Cardiac fibroblast (primary cell): ENCODE measurements around the gene TEDC1.

ENCODE experiments used
- DNase-seq, 2 donors: peaks; one replicate each; pipeline versions ENCODE4 v3.0.0 to v3.0.0-alpha.2; 2010; ENCODE audit warnings: low read depth in 2 of 2
- H3K4me3 ChIP-seq, 2 donors: replicated peaks in 1 of 2; 1 replicate in 1 of 2; 2 replicates in 1 of 2; pipeline ENCODE4 v1.5.1; 2011; ENCODE audit warnings: low read depth in 2 of 2, low read length in 2 of 2, mild to moderate bottlenecking in 2 of 2, moderate library complexity in 1 of 2
- TF ChIP-seq, protein P1 (sequence below): IDR thresholded peaks from one replicate; pipeline ENCODE4 v1.5.1; 2011; ENCODE audit warnings: low read depth, mild to moderate bottlenecking, low read length, inconsistent platforms

TEDC1 gene

DNA sequence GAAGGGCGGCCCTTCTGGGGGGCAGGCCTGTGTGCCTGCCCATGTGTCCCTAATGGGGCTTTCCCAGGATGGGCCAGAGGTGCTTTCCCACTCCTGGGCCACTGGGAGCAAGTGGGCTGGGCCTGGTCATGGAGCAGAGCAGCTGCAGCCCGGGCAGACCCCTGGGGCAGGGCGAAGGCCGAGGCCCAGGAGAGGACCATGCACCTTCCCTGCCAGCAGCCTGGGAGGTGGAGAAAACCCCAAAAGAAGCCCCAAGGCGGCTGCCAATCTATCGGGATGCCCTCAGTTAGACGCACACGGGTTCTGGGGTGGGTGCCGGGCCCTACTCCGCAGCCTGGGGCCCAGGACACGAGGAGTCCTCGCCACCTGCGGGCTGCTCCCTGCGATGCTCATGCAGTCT, 32.5 kb upstream of the TEDC1 start:
- TF ChIP-seq, protein P1, sequence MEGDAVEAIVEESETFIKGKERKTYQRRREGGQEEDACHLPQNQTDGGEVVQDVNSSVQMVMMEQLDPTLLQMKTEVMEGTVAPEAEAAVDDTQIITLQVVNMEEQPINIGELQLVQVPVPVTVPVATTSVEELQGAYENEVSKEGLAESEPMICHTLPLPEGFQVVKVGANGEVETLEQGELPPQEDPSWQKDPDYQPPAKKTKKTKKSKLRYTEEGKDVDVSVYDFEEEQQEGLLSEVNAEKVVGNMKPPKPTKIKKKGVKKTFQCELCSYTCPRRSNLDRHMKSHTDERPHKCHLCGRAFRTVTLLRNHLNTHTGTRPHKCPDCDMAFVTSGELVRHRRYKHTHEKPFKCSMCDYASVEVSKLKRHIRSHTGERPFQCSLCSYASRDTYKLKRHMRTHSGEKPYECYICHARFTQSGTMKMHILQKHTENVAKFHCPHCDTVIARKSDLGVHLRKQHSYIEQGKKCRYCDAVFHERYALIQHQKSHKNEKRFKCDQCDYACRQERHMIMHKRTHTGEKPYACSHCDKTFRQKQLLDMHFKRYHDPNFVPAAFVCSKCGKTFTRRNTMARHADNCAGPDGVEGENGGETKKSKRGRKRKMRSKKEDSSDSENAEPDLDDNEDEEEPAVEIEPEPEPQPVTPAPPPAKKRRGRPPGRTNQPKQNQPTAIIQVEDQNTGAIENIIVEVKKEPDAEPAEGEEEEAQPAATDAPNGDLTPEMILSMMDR: no peak
- DNase-seq: no peak
- no peak overlapping the region for H3K4me3 ChIP-seq

DNA sequence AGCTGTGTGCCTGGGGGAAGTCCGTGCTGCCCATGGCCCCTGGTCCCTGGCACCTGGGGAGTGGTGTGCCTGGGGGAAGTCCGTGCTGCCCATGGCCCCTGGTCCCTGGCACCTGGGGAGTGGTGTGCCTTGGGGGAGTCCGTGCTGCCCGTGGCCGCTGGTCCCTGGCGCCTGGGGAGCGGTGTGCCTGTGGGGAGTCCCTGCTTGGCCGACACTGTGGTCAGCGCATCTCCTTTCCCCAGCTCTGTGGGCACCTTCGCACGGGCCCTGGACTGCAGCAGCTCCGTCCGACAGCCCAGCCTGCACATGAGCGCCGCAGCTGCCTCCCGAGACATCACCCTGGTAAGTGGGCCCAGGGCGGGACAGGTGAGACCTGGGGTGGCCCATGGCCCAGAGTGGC, 30.9 kb upstream of the TEDC1 start:
- TF ChIP-seq, protein P1: no peak
- H3K4me3 ChIP-seq: no peak overlapping the region
- DNase-seq: no peak

DNA sequence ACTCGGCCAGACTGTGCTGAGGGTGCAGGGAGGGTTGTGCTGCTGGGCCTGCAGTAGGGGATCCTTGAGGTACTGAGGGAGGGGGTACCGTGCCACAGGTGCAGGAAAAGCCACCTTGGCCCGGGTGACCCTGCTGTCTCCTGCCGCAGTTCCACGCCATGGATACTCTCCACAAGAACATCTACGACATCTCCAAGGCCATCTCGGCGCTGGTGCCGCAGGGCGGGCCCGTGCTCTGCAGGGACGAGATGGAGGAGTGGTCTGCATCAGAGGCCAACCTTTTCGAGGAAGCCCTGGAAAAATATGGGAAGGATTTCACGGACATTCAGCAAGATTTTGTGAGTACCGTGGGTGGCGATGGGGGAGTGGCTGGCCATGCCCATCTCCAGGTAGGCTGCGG, 30.4 kb upstream of the TEDC1 start:
- TF ChIP-seq, protein P1: no peak
- no peak overlapping the region for H3K4me3 ChIP-seq
- no peak for DNase-seq

DNA sequence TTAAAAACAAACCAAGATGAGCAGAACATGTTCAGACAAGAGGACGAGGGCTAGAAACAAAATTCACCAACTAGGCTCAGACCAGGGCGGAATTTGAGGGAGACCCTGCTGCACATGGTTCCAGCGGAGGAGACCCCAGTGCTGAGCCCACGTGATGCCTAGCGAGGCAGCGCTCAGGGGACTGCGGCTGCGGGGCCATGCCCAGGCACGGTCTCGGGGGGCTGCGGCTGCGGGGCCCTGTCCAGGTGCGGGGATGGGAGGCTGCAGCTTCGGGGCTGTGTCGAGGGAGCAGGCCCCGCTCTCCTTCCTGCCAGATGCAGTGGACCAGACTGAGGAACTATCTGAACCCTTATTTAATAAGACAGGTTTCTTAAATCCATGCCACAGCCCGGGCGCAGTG, 29.1 kb upstream of the TEDC1 start:
- no peak overlapping the region for H3K4me3 ChIP-seq
- DNase-seq: no peak
- TF ChIP-seq, protein P1: no peak

DNA sequence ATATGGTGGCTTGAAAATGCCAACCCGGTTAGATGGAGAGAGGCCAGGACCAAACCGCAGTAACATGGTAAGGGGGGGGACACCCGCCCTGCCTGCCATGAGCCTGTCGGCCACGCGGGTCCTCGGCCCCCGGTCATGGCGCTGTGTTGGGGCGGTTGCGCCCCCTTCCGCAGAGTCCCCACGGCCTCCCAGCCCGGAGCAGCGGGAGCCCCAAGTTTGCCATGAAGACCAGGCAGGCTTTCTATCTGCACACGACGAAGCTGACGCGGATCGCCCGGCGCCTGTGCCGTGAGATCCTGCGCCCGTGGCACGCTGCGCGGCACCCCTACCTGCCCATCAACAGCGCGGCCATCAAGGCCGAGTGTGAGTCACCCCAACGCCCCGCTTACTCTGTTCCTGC, 26.5 kb upstream of the TEDC1 start:
- no peak for DNase-seq
- TF ChIP-seq, protein P1: no peak
- H3K4me3 ChIP-seq: no peak overlapping the region

DNA sequence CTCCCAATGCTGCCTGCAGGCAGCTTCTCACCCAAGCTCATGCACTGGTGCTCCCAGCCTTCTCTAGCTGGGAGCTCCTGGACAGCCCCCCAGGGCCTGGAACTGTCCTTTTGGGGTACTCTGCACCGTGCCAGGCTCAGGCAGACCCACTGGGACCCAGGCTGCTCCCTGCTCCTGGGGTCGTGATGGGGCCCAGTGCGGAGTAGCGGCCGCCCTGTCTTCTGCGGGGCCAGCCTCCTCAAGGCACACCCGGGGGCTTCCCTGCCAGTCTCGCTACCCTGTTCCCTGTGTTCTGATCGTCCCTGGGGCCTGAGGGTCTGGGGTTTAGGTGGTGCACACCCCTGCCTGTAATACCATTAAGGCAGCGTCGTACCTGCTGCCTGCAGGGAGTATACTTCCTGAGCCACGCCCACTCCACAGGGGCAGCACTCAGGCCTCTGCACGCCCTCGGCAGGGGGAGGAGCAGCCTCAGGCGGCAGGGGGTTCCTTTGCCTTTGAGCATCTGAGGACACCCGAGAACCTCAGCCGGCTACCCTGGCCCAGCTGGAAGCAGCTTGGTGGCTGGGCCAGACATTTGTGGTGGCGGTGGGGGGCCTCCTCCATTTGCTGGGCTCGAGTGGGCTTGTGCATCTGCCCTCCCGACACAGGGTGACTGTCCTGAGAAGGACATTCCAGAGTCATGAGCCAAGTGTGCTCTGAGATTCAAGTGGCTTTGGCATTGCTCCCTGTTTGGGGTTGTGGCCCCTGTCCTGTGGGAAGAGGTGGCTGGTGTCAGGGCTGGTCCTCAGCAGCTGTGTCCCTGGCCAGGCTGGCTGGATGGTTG, 25.6 kb upstream of the TEDC1 start:
- DNase-seq: no peak
- TF ChIP-seq, protein P1: no peak
- no peak overlapping the region for H3K4me3 ChIP-seq
